Measurements from ENCODE around the gene ATP1A1. TPM values are rescaled to one million over a fixed set of nuclear protein-coding genes. Genes with fewer than 3 reads are reported as not detected.

The ATP1A1 gene
- total and polyA plus RNA-seq, 2 donors (not counting 3 experiments of a cell fraction or from before 2014, with no cell fraction given), result 263 to 325 TPM

DNA sequence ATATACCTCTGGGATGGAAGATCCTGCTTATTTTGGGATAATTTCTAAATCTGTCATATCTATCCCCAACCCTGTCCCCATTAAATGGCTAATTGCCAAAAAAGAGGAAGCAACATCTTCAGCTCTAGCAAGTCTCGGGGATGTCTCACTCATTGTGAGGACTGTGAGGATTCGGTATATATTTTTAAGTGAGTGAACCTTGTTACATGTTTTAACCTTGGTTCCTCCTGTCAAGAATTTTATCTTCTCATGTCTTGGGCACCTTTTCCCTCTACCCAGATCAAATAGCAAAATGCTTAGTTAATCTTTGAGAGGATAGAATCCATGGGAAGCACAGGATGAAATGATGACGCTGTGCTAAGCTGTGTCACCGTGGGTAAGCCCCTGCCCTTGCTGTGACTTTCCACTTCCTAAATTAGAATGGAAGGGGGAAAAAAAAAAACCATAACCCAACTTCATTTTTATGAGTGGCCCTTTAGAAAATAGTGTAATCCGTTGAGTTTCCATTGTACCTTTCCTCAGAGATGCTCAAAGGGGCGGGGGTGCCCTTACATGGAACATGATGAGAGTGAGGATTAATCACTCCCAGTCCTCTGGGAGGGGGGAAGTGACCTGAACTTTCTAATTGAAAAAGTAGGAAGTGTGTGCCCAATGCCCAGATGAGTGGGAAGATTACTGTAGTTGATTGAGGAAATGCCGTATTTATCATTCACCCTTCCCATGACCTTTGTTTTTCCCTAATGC lies 7.6 kb downstream of the ATP1A1 start:
- H3K27ac ChIP-seq (ENCODE audit: insufficient read depth, low read depth, low read length), result peak overlapping the region; percentile 13
- ChIA-PET CTCF (interaction anchor here (1.1 to 5.5 kb wide), 5 partner anchors 9 to 118 kb away, joined by 3 to 38 read pairs (median 4); no protein-coding TSS in a partner anchor), POLR2A (no interaction called here)
- H3K4me2 ChIP-seq (ENCODE audit: insufficient read depth, low read length), result peak overlapping the region; percentile 48
- BruUV-seq (replicated peaks), result no TSS peak
- peaks cover 12% of the 10 kb centered on the region for H4K20me1 ChIP-seq (replicated peaks; ENCODE audit: control insufficient read depth, extremely low read depth, insufficient read depth, low read length)
- no peak overlapping the region for H2AFZ ChIP-seq (ENCODE audit: low read depth, low read length)
- intact Hi-C loops (cut with micrococcal nuclease) (loop anchor here (1.0 kb wide), 1 partner anchor 228 kb away; no protein-coding TSS in a partner anchor), dilution Hi-C loops (cut with MboI; ENCODE audit: extremely low pct_ligation_motif_present, low sequenced_read_pairs) (loop anchor here (25.0 kb wide), 1 partner anchor 107 kb away; no protein-coding TSS in a partner anchor)
- H3K9me3 ChIP-seq (replicated peaks; ENCODE audit: control insufficient read depth, insufficient read depth, low read length), result no peaks in the 10 kb centered on the region
- H3K27me3 ChIP-seq (ENCODE audit: control insufficient read depth in 2 of 2, insufficient read depth in 2 of 2, low read length in 2 of 2), result no peaks in the 10 kb centered on the region
- H3K4me1 ChIP-seq (ENCODE audit: control insufficient read depth, extremely low read depth, insufficient read depth, low read length), result peaks cover 57% of the 10 kb centered on the region
- TF ChIP-seq FOS (IDR thresholded peaks at IDR 0.05; ENCODE audit: borderline replicate concordance, insufficient read depth, low read length), result peak; percentile 65
- TF ChIP-seq JUN (IDR thresholded peaks at IDR 0.05; ENCODE audit: borderline replicate concordance, insufficient read depth, insufficient read length, low read depth), result peak; percentile 59
- no peak for TF ChIP-seq POLR2A (IDR thresholded peaks at IDR 0.05; ENCODE audit: low read depth, low read length)
- no peak for TF ChIP-seq EZH2 (IDR thresholded peaks at IDR 0.05; ENCODE audit: borderline replicate concordance, low read depth, low read length, severe bottlenecking)
- peak; percentile 41 for TF ChIP-seq POLR2AphosphoS5 (IDR thresholded peaks at IDR 0.05; ENCODE audit: insufficient read depth, low read depth, low read length)
- TF ChIP-seq GATA2 (IDR thresholded peaks at IDR 0.05; ENCODE audit: insufficient read depth, insufficient read length, low read depth, low read length), result peak; percentile 97
- DNase-seq (ENCODE audit: low read depth, low spot score) (peak; percentile 85), FAIRE-seq (peak; percentile 21)
- no peak overlapping the region for H3K4me3 ChIP-seq (replicated peaks in 1 of 3; ENCODE audit: insufficient read depth in 1 of 3, low read depth in 1 of 3, low read length in 3 of 3)
- no peak overlapping the region for H3K9ac ChIP-seq (replicated peaks; ENCODE audit: extremely low read depth, insufficient read depth, low read length)
- no peaks in the 10 kb centered on the region for H3K9me1 ChIP-seq (replicated peaks; ENCODE audit: control insufficient read depth, extremely low read depth, insufficient read depth, low read length)
- peaks cover 7 to 8% of the 10 kb centered on the region in 2 experiments for H3K36me3 ChIP-seq (ENCODE audit: control insufficient read depth in 2 of 2, extremely low read depth in 1 of 2, insufficient read depth in 2 of 2, low read length in 2 of 2)
- H3K79me2 ChIP-seq (ENCODE audit: control insufficient read depth, insufficient read depth, low read length), result peaks cover 84% of the 10 kb centered on the region

DNA sequence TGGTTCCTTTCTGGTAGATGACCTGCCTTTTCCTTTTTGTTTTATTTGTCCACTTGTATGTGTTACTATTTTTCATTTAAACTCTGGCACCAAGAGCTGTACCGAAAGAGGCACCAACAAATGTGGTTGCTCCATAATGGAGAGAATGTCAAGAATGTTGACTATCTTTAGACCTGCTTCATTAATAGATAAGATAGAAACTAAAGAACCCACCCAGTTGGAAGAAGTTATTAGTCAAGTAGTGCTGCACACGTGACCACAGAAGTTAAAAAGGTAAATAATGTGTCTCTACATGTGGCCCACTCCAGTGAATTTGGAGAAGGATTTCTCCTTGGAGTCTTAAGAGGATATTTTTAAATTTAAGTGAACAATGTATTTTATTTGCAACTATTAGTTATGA lies 9.3 kb downstream of the ATP1A1 start:
- no peaks in the 10 kb centered on the region for H3K27me3 ChIP-seq (ENCODE audit: control insufficient read depth in 2 of 2, insufficient read depth in 2 of 2, low read length in 2 of 2)
- dilution Hi-C loops (cut with MboI; ENCODE audit: extremely low pct_ligation_motif_present, low sequenced_read_pairs) (loop anchor here (25.0 kb wide), 1 partner anchor 105 kb away; no protein-coding TSS in a partner anchor), intact Hi-C loops (cut with micrococcal nuclease) (no loop called here)
- FAIRE-seq (no peak), DNase-seq (ENCODE audit: low read depth, low spot score) (no peak)
- BruUV-seq (replicated peaks), result no TSS peak
- no peak overlapping the region for H3K9ac ChIP-seq (replicated peaks; ENCODE audit: extremely low read depth, insufficient read depth, low read length)
- H3K27ac ChIP-seq (ENCODE audit: insufficient read depth, low read depth, low read length), result no peak overlapping the region
- H3K4me2 ChIP-seq (ENCODE audit: insufficient read depth, low read length), result no peak overlapping the region
- TF ChIP-seq, protein P1, sequence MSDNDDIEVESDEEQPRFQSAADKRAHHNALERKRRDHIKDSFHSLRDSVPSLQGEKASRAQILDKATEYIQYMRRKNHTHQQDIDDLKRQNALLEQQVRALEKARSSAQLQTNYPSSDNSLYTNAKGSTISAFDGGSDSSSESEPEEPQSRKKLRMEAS (IDR thresholded peaks at IDR 0.05; ENCODE audit: insufficient read depth, insufficient read length), result no peak
- H3K36me3 ChIP-seq (ENCODE audit: control insufficient read depth in 2 of 2, extremely low read depth in 1 of 2, insufficient read depth in 2 of 2, low read length in 2 of 2), result peaks cover 14 to 17% of the 10 kb centered on the region in 2 experiments
- no peaks in the 10 kb centered on the region for H3K9me1 ChIP-seq (replicated peaks; ENCODE audit: control insufficient read depth, extremely low read depth, insufficient read depth, low read length)
- peaks cover 12% of the 10 kb centered on the region for H4K20me1 ChIP-seq (replicated peaks; ENCODE audit: control insufficient read depth, extremely low read depth, insufficient read depth, low read length)
- POLR2A ChIA-PET, result no interaction called here
- H3K4me1 ChIP-seq (ENCODE audit: control insufficient read depth, extremely low read depth, insufficient read depth, low read length), result peaks cover 41% of the 10 kb centered on the region
- peaks cover 68% of the 10 kb centered on the region for H3K79me2 ChIP-seq (ENCODE audit: control insufficient read depth, insufficient read depth, low read length)
- CTCF ChIA-PET, result interaction anchor here (1.5 to 5.5 kb wide), 5 partner anchors 10 to 231 kb away, joined by 3 to 38 read pairs (median 4); no protein-coding TSS in a partner anchor
- no peak overlapping the region for H2AFZ ChIP-seq (ENCODE audit: low read depth, low read length)
- H3K9me3 ChIP-seq (replicated peaks; ENCODE audit: control insufficient read depth, insufficient read depth, low read length), result no peaks in the 10 kb centered on the region
- H3K4me3 ChIP-seq (replicated peaks in 1 of 3; ENCODE audit: insufficient read depth in 1 of 3, low read depth in 1 of 3, low read length in 3 of 3), result no peak overlapping the region
